ENCODE data around the gene EIF4G3. TPM values are rescaled to one million over a fixed set of nuclear protein-coding genes. Genes with fewer than 3 reads are reported as not detected.

EIF4G3 gene
- total and polyA plus RNA-seq, 9 of the 15 experiments (the other 6 are each of a cell fraction or from before 2014, with no cell fraction given), result 6.7 to 40.5 (median 32.1) TPM

- no peak for TF ChIP-seq RB1 (IDR thresholded peaks at IDR 0.05; ENCODE audit: low read depth)
- peak; percentile 81 for TF ChIP-seq ZNF175 (CRISPR knock-in tag; IDR thresholded peaks at IDR 0.05; ENCODE audit: low read depth)
- TF ChIP-seq NCOR1 (IDR thresholded peaks at IDR 0.05), result peak; percentile 80
- TF ChIP-seq SMAD1 (IDR thresholded peaks at IDR 0.05; ENCODE audit: low read depth, low read length, partially characterized antibody), result no peak
- TF ChIP-seq NCOA2 (IDR thresholded peaks at IDR 0.05; ENCODE audit: partially characterized antibody in 2 of 2), result no peak
These were observed 154.2 kb downstream of the EIF4G3 start (continued) for GRCh38 chr1:21022279-21023040.

GRCh38 chr1:21021311-21021710 is 155.4 kb downstream of the EIF4G3 start:
- Histone ChIP-seq H3K27ac (ENCODE audit: extremely low read depth, low read depth, low read length) (peak overlapping the region; percentile 92; the same call in 2 of the 3 replicates), H4K20me1 (replicated peaks; ENCODE audit: control insufficient read depth, insufficient read depth, low read length) (no peaks in the 10 kb centered on the region), H3K79me2 (ENCODE audit: control insufficient read depth, insufficient read depth, low read length) (peaks cover 32% of the 10 kb centered on the region), H3K9me1 (ENCODE audit: control insufficient read depth, insufficient read depth, low read length) (no peaks in the 10 kb centered on the region), H3K27me3 (ENCODE audit: control insufficient read depth in 2 of 2, insufficient read depth in 2 of 2, low read length in 2 of 2) (no peaks in the 10 kb centered on the region), H3K4me2 (ENCODE audit: insufficient read depth, low read length) (peak overlapping the region; percentile 54; the same call in 1 of the 2 replicates), H3K4me1 (replicated peaks in 1 of 2; ENCODE audit: control insufficient read depth in 2 of 2, insufficient read depth in 2 of 2, low read length in 2 of 2) (peaks cover 14 to 39% of the 10 kb centered on the region in 2 experiments), H3K9ac (ENCODE audit: insufficient read depth in 1 of 2, low read depth in 2 of 2, low read length in 2 of 2) (peak overlapping the region in 1 of 2 experiments; percentile 75; a peak in 3 of 4 replicates), H2AFZ (ENCODE audit: low read depth, low read length) (peak overlapping the region; percentile 20; the same call in 1 of the 2 replicates), H3K36me3 (ENCODE audit: control insufficient read depth, insufficient read depth, low read length) (no peaks in the 10 kb centered on the region; the same call in 2 of the 3 replicates), H3K4me3 (no peak overlapping the region), H3K9me3 (replicated peaks; ENCODE audit: control insufficient read depth, insufficient read depth, low read depth, low read length) (no peaks in the 10 kb centered on the region)
- intact Hi-C loops (cut with micrococcal nuclease), result no loop called here
- no TSS peak for BruUV-seq (replicated peaks)
- ChIA-PET POLR2A (no interaction called here), CTCF (ENCODE audit: low intra/inter-chr PET ratio) (no interaction called here)
- DNase-seq (ENCODE audit: extremely low read depth in 1 of 4, low spot score in 3 of 4) (no peak), FAIRE-seq (no peak), ATAC-seq (peak; percentile 6)
- in situ Hi-C loops (cut with MboI), result no loop called here
- WGBS (ENCODE audit: insufficient coverage, low coverage, missing lambda C conversion rate), result 64% methylated on average over 4 of the region's 4 CpGs
- TF ChIP-seq PTTG1 (tag; IDR thresholded peaks at IDR 0.05; ENCODE audit: low read depth) (no peak), BCOR (IDR thresholded peaks at IDR 0.05) (0 out of 2 replicates have a peak, but pooled peaks have one; percentile 40), PBX2 (CRISPR knock-in tag; IDR thresholded peaks at IDR 0.05; ENCODE audit: low read depth) (no peak), PBX2 (tag; conservative IDR thresholded peaks at IDR 0.05; ENCODE audit: low read depth) (0 out of 2 replicates have a peak, but pooled peaks have one; percentile 6), CCNT2 (IDR thresholded peaks at IDR 0.05; ENCODE audit: borderline replicate concordance, extremely low read depth, insufficient read length, low read depth, low read length) (no peak), MAFG (tag; conservative IDR thresholded peaks at IDR 0.05) (0 out of 2 replicates have a peak, but pooled peaks have one; percentile 18), C11orf30 (IDR thresholded peaks at IDR 0.05; ENCODE audit: low read depth) (peak; percentile 7; the same call in 1 of the 2 replicates), CREB3 (tag; conservative IDR thresholded peaks at IDR 0.05; ENCODE audit: low read depth) (peak; percentile 44; the same call in 1 of the 2 replicates), ZBTB34 (CRISPR knock-in tag; IDR thresholded peaks at IDR 0.05) (no peak)

All from K562 (cell line).